ENCODE measurements around the gene AFTPH.

The AFTPH gene

DNA sequence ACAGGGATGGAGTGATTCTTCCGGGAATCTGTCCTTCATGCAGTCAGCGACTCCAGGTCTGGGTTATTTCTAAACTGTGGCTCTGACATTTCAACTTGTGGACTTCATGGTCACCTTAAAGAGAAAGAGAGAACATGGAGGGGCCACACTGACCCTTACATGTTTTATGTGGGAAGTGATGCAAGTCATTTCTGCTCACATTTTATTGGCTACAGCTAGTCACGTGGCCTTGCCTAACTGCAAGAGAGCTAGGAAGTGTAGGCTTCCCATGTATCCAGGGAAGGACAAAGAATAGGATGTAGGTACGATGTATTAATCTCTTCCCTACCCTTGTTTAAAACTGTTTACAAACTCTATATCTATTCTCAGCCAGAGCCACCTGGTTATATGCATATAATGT is 30.3 kb upstream of the AFTPH start:
- no peak overlapping the region for H3K27ac ChIP-seq
- H3K4me3 ChIP-seq, result no peak overlapping the region
- no peak for DNase-seq (ENCODE audit: low spot score)
- TF ChIP-seq CTCF (IDR thresholded peaks at IDR 0.05), result no peak

- no peak overlapping the region for H3K27ac ChIP-seq
- no peak overlapping the region for H3K4me3 ChIP-seq
- TF ChIP-seq CTCF (IDR thresholded peaks at IDR 0.05), result no peak
- DNase-seq (ENCODE audit: low spot score), result no peak
Observed at GRCh38 chr2:64498438-64498837, 25.7 kb upstream of the AFTPH start.

DNA sequence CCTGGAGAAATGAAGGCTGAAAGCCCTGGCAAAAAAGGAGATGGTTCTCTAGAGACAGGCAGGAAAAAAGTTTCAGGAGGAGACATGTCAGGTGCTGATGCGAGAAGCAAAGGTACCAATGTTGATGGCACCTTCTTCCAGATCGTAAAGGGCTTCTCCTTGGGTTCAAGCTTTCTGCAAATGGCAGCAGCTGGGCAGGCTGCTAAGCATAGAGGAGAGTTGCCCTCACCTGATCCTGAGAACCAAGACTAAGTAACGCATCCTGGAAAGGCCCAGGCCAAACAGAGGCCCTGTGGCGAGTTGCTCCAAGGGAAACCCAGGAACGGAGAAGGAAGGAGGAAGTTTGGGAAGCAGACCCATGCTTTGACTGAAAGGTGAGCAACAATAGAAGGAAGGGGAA is 23.6 kb upstream of the AFTPH start:
- Histone ChIP-seq H3K4me3 (no peak overlapping the region), H3K27ac (no peak overlapping the region)
- TF ChIP-seq CTCF (IDR thresholded peaks at IDR 0.05), result no peak
- DNase-seq (ENCODE audit: low spot score), result no peak

GRCh38 chr2:64501946-64502345 is 22.2 kb upstream of the AFTPH start:
- no peak for DNase-seq (ENCODE audit: low spot score)
- H3K27ac ChIP-seq, result no peak overlapping the region
- no peak for TF ChIP-seq CTCF (IDR thresholded peaks at IDR 0.05)
- no peak overlapping the region for H3K4me3 ChIP-seq

DNA sequence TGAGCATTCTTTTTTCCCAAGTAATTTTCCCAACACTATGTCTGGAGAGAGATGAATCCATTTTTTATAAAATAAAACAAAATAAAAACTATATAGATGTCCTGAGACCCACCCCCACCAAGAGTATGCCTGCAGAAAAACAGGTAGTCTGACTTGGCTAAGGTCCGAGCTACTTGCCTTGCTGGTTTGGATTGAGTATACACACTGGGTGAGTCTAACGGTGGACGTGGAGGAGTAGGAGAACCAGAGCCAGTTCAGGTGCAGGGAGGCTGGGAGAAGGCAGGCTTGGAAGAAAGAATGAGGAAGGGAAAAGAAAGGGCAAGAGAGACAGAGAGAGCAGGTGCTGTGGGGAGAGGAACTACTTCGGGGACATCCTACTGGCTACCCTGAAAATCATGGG is 21.3 kb upstream of the AFTPH start:
- no peak for DNase-seq (ENCODE audit: low spot score)
- Histone ChIP-seq H3K4me3 (no peak overlapping the region), H3K27ac (no peak overlapping the region)
- no peak for TF ChIP-seq CTCF (IDR thresholded peaks at IDR 0.05)

DNA sequence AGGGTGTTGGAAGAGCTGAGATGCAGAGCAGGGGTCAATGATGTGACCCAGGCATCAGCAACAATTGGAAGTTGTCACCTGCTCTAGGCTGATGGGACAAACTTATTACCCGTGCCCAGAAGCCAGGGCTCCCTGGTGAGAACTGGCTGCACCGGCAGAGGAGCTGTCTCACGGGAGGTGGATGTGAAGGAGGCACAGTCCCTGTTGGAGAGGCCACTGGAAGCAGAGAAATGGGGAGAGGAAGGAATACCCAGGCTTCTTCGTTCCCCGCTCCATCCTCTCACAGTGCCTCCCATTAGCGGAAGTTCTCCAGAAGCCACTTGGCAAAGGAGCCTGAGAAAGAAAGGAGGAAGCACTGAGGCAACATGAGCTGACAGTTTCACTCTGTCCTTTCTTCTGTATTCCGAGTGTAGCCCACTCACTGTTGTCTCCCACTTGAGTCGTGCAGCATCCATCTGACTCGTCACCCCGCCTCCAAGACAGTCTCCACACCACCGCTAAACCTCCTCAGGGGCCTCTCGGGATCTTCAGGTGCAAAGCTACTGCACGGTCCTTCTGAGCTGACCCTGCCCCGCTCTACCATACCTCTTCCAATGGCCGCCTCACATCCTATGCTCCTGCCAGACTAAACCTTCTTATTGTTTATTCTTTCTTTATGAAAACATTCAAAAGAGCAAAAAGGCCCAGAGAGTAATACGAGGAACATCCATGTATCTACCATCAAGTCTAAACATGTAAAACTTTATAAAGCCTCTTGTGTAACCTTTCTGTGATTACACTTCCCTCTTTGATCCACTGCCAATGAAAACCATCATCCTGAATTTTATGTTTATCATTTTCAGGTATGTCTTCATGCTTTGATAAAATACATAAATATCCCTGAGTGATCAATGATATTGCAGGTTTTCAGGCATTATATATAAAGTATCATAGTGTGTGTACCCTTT is 19.1 kb upstream of the AFTPH start:
- Histone ChIP-seq H3K27ac (no peak overlapping the region), H3K4me3 (no peak overlapping the region)
- no peak for DNase-seq (ENCODE audit: low spot score)
- TF ChIP-seq CTCF (IDR thresholded peaks at IDR 0.05), result no peak

GRCh38 chr2:64506686-64507085 is 17.4 kb upstream of the AFTPH start:
- TF ChIP-seq CTCF (IDR thresholded peaks at IDR 0.05), result no peak
- Histone ChIP-seq H3K27ac (no peak overlapping the region), H3K4me3 (no peak overlapping the region)
- DNase-seq (ENCODE audit: low spot score), result no peak
